CD4-positive, alpha-beta T cell treated with Interleukin-17A for 1 hour (primary cell): Measurements from ENCODE around the gene YIPF7.

Source experiments
- DNase-seq: peaks from one replicate; pipeline ENCODE4 v3.0.0-alpha.2; 2020

The YIPF7 gene

DNA sequence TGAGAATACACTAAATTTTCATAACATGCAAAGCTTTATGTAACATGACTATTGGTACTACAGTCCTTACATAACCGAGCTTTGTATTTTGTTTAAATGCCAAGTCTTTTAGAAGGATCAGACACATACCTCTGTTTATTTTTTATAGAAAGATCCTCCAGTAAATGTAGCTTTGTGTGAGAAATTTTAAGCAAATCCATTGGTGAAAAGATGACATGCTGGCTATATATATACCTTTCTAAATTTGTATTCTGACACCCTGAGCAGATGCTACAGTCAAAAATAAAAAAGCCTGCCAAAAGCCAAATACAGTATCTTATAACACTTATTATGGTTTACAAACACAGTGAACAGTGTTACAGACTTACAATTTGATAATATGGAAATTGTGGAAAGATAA, at the start of gene YIPF7:
Gene YIPF7 (minus strand): TSS at position 201 of the 400 bp plus-strand sequence. CDS start 1,525 bp downstream, outside the sequence.
- DNase-seq: no peak

DNA sequence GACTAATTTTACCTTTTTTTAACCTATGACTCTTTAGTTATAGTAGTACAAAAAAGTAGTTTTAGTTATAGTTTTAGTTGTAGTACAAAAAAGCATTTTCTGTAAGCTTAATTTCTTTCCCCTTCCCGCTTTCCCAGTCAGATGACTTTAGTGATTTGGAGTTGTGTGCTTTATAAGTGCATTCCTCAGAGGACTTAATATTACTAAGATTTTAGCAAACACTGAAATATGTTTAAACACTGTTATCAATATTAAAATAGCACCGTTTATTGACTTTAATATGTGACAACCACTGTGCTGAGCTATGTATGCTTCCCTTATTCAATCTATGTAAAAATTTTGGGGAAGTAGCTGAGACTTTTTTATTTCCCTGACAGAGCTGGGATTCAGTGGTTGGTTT, 49.6 kb upstream of the YIPF7 start:
- no peak for DNase-seq

DNA sequence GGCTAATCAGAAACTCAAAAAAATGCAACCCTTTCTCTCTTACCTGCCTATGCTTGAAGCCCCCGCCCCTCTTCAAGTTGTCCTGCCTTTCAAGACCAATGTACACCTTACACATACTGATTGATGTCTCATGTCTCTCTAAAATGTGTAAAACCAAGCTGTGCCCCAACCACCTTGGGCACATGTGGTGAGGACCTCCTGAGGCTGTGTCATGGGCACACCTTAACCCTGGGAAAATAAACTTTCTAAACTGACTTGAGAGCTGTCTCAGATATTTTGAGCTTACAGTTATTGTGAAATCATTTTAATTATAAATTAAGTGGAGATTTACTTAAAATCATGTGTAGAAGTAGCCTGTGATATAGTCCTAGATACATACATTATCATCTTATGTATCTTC, 49.0 kb upstream of the YIPF7 start:
- DNase-seq: no peak

DNA sequence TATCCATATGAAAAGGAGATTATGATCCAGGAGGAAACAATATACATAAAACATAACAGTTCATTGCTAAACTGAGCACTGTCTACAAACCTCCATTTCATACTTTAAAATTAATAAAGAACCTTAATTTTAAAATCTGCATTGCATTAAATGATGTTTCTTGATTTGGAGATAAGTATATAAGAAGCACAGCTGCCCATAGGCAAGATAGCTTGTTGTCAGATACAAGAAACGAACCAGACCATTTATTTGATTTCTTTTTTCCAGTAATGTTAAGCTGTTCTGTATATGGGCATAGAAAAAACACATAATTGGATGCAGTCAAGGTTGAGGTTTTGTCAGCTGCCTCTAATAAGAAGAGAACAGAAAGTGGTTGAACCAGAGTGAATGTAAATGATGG, 33.2 kb upstream of the YIPF7 start:
- DNase-seq: no peak

DNA sequence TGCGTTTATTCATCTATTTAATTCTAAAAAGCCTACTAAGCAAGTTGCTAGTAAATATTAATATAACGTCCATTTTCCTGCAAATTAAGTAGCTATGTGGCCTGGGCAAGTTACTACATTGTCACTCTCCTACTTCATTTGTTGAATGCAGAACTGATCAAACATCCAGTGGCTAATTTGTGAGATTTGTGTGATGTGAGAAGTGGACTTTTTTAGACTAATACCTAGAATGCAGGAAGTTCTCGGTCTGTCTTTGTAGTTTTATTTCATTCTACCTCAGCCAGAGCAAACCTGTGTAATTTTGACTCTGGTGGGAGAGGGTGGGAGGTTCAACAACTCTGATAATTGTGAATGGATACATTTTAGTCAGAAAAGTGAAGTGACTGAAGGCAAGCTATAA, 27.6 kb upstream of the YIPF7 start:
- DNase-seq: peak; percentile 31

DNA sequence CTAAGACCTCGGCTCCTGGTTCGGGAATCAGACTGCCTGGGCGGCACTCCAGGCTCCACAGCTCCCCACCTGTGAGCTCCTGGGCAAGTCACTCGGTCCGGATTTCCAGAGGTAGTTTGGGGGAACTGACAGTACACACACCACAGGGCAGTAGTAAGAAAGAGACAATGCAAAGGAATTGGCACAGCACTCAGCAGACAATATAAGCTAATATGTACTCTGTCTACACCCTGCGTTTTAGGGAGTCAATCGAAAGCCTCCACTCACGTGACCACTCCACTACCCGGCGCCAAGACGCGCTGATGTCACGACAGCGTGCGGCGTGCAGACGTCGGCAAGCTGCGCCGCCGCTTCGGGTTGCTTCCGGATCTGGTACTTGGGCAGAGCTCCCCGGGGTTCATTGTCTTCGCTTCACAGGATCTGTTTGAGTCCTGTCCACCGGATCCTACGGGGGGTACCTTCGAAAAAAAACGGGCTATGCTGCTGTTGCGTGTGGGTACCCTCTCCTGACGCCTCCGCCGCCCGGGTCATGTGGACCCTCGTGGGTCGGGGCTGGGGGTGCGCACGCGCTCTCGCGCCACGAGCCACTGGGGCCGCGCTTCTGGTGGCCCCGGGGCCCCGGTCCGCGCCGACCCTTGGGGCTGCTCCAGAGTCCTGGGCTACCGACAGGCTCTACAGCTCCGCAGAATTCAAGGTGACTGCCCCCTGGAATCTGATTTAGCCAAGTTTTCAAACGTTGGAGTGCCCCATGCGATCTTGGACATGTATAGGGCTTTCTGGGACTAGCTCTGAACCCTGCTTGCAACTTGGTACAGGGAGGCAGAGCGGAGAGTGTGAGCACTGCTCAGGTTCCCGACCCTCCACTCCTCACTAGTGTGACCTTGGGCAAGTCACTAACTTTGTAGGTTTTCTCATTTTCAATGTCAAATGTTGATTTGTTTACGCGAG, 26.9 kb upstream of the YIPF7 start, which contains the start of gene GUF1:
Gene GUF1 (plus strand): TSS at position 327 of the 948 bp plus-strand sequence. CDS start 203 bp downstream, at position 530.
- peak; percentile 90 for DNase-seq

DNA sequence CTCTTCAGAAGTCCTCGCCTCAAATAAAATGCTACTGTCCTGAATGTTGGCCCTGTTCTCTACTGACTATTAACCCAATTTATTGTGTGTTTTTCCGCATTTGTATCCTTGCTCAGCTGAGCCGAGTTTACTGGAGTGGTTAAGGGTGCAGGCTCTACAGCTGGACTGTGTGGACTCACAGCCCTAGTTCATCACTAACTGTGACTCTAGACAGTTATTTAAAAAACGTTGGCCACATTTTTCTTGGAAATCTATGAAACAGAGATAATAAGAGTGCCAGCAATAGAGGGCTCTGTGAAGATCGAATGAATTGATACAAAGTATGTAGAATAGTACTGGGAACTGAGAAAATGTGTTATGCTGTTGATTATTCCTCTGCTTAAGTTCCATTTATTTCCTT, 23.9 kb upstream of the YIPF7 start:
- no peak for DNase-seq

DNA sequence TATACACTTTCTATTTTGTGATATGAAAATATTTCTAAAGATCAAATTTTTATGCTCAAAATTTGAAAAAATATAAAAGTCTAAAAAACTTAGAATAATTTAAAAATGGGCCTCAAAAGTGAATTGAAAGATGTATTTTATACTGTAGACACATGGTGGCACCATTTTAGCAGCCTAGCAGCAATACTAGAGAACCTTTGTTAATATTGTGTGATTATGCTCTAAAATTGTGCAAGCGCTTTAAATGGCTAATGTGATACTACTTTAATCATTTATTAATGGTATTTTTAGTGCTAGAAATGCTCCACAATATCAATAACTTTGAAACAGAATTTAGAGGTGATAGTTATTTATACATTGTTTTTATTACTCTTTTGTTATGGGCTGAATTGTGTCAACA, 23.0 kb upstream of the YIPF7 start:
- no peak for DNase-seq

DNA sequence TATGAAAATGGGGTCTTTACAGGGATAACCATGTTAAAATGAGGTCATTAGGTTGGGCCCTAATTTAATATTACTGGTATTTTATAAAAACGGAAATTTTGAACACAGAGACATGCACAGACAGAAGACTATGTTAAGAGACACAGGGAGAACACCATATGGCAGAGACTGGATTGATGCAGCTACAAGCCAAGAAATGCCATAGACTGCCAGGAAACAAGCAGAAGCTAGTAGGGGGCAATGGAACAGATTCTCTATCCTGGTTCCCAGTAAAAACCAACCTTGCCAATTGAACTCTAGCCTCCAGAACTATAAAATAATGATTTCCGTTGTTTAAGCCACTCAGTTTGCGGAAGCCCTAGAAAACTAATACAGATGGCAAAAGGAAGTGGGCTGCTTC, 20.2 kb upstream of the YIPF7 start:
- no peak for DNase-seq

DNA sequence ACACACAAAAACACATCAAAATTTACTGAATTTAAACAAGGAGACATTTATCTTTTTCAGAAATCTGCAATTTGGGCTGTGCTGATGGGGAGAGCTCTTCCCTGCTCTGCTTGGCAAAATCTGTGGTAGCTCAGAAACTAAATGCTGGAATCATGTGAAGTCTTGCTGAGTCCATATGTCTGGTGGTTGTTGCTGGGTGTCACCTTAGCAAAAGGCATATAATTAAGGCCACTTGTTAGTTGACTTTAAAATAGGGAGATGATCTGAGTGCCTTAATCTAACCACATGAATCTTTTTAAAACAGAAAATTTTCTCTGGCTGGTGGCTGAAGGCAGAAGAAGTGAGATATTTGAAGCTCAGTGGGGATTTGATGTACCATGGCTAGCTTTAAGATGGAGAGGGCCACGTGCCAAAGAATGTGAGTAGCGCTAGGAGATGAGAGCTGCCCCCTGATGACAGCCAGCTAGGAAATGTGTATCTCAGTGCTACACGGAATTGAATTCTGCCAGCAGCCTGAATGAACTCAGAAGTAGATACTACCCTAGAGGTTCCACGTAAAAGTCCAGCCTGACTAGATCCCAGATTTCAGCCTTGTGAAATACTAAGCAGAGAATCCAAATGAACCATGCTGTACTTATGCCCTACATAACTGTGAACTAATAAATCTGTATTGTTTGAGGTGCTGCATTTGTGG, 19.2 kb upstream of the YIPF7 start:
- no peak for DNase-seq

DNA sequence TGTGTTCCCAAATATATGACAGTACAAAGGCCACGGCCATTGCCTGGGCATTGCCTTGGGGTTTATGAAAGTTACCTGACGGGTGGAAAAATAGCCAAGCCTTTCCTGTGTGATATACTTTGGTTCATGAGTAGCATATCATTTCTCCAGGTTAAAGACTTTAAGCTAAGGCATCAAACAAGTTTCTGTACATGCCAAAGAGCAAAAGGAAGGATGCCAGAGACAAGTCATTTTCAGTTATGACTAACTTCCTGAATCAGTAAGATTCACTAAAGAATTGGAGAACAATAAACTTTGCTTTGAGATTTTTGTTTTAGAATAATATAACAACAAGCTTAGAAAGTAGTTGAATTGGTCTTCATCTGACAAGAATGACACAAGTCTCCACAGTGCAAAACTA, 17.1 kb upstream of the YIPF7 start:
- DNase-seq: no peak

DNA sequence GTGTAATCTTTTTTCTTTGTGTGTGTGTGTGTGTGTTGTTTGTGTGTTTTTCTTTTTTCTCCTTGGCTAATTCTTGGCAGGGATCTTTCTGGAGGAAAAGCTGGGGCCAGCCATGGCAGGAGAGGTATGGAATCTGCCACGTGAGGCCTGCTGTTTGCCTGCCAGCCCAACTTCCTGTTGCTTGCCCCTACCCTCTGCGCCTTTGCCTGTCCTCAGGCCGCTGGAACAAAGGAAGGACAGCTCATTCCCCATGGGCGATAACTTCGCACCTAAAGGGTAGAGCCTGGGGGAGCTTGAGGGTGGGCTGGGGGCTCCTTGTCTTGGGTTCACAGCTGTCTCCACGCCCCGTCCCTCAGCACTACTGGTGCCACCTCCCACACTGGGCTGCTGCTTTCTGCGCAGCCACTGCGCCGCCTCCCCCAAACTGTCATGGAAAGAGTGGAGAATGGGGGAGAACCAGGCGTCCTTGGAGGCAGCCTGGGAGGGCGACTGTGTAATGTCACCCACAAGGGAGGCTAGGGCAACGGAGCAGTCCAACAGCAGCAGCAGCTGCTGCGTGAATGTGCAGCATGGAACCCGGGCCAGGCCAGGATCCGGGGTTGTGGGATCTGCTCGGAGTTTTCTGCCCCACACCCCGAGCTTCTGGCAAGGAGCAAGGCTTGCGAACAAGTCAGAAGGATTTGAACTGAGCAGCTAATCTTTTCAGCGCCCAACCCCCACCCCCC, 12.3 kb upstream of the YIPF7 start:
- no peak for DNase-seq

DNA sequence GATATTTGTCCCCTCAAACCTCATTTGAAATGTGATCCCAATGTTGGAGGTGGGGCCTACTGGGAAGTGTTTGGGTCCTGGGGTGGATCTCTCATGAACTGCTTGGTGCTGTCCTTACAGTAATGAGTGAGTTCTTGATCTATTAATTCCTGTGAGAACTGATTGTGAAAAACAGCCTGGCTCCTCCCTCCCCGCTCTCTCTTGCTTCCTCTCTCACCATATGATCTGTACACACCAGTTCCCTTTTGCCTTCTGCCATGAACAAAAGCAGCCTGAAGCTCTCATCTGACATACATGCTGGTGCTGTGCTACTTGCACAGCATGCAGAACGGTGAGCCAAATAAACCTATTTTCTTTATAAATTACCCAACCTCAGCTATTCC, 11.2 kb upstream of the YIPF7 start:
- DNase-seq: no peak

DNA sequence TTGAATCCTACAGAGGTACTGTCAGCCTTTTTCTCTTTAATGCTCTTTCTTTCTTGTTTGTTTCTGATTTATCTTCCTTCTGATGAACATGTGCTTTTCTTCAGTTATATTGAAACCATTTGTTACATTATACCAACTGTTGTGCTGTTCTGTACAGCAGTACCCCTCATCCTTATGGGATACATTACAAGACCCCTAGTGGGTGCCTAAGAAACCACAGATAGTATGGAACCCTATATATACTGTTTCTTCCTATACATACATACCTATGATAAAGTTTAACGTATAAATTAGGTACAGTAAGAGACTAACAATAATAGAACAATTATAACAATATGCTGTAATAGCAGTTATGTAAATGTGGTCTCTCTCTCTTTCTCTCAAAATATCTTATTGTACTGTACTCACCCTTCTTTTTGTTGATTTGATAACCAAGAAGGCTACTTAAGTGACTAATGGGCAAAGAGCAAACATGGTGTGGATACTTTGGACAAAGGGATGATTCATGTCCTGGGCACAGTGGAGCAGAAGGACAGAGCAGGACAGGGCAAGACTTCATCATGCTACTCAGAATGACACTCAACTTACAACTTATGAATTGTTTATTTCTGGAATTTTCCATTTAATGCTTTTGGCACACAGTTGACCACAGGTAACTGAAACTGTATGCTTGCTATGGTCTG, 10.7 kb upstream of the YIPF7 start:
- no peak for DNase-seq

DNA sequence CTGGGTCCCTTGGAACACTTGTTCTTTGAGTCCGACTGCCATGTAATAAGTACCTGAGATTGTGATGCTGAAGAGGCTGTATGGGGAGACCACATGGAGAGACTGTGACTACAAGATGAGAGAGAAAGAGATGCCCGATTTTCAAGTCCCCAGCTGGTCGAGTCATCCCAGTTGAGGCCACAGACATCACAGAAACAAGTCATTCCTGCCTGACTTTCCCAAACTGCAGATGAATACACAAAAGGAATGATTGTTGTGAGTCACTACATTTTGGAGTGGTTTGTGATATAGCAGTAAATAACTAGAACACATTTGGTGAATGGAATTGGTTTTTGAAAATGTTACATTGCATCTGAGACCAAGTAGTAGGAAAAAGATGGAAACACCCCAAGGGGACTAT, 9.0 kb upstream of the YIPF7 start:
- DNase-seq: no peak

DNA sequence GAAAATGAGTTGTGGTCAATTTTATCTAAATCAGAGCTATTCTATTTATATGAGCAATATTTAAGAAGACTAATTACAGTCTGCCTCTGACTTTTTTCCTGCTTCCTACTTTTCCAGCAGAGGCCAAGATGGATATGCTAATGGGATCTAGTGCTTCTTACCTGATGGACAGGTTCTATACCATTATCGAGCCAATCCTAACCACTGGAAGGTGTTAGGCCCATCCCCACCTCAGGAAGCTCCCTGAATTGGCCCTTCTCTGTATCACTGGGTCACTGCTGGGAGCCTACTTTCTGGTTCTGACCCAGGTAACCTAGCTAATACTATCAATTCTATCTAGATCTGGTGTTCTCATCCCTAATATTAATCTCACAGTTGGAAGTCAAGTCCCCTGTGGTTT, 577 bp upstream of the YIPF7 start:
- no peak for DNase-seq

DNA sequence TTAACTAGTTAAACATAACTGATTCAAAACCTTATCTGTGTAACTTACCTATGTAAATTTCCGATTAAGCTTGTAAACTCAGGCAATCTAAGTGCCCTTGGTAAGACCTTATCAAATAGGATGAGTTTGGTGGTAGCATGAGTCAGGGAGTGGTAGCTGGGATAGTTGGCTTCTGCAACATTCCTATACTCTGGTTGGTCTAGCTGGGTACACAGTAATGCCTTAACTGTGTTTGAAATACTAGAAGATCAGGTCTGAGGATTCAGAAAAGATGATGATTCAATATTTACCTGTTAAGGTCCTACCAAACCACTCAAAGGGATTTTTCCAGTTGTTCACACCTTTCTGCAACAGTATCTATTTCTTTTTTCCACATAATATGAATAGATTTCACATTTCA, 5.3 kb downstream of the YIPF7 start:
- DNase-seq: no peak

DNA sequence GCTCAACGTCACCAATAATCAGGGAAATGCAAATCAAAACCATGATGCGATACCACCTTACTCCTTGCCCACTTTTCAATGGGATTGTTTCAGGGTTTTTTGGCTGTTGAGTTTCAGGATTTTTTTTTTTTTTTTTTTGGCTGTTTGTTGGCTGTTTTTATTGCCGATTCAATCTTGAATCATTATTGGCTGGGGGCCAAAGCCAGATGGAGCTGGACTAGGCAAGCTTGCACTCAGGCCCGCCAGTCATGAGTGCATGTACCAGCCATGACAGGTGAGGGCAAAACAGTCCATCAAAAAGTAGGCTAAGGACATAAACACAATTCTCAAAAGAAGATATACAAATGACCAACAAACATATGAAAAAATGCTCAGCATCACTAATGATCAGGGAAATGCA, 13.3 kb downstream of the YIPF7 start:
- no peak for DNase-seq

DNA sequence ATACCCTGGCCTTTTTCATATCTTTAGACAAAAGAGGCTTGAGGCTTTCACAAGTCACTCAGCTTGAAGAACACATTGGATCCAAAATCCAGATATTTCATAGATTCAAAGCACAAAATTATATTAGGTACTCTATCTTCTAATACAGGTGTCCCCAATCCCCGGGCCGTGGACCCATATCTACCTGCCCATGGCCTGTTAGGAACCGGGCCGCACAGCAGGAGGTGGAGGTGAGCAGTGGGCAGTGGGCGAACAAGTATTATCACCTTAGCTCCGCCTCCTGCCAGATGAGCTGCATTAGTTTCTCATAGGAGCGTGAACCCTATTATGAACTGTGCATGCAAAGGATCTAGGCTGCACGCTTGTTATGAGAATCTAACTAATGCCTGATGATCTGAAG, 18.7 kb downstream of the YIPF7 start:
- DNase-seq: no peak

DNA sequence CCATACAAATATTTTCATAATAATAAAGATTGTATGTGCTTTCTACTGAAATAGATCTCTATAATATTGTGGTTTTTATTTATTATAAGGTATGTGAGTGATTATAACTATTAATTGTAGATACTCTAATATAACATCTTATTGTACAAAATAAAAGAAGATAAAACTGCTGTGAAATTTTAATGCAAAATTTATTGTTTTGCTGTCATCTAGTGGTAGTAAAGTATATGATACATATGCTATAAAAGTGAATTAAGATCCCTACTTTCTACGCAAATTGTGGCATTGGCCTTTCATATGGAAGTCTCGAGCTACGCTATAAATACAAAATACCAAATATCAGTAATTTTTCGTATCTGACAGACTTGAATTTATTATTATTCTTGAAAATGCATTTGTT, 19.3 kb downstream of the YIPF7 start:
- no peak for DNase-seq

DNA sequence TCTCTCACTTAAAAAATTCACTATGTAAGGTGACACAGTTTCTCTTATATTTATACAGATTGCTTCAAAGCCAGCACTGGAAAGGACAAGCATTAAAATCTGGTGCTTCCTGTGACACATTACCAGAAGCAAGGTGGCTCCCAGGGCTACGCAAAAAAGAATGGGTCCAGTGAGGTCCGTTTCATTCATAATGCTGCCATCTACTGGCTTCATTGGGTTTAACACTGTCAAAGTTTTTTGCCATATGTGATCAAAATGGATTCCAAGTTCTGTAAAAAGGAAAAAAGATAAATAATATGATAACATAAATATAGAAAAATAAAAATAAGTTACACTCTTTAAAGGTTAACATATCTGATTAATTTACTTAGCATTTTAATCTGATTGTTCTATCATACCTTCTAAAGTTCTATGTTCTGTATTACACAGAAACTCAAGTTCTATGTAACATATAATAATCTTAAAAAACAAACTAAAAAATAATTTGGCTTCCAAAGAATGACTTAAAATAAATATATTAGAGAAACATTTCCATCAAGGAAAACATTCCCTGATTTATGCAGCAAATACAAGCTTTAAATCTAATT, 22.1 kb downstream of the YIPF7 start:
- peak; percentile 63 for DNase-seq

DNA sequence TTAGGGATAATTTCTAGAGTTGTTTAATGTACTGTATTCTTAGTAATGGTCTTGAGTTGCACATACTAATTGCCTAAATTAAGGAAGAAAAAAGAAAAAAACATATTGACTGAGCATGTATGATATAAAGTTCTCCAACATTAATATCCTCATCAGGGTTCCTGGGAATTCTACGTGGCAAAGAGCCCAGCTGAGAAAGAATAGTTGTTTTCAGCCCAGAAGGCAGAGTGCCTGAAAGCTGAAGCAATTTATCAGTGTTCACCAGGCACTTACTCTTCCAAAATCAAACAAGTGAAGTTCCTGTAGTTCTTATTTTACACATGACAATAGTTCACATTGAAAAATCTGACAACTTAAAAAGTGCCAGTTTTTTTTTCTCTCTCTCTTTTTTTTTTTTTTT, 27.7 kb downstream of the YIPF7 start:
- no peak for DNase-seq

DNA sequence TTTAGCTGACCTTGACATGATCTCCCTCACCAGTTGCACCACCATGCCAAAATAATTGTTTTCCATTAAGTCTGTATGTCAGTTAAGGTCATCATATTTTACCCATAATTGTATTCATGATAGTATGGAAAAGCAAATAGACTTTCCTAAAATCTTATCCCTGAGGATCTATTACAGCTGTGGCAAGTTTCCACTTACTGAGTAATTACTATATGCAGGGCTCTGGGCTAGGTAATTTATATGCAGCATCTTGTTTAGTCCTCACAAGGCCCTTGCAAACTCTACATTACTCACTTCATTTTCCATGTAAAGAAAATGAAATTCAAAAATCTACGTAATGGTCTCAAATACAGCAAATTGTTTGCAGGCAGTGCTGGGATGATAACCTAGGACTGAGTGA, 34.8 kb downstream of the YIPF7 start:
- DNase-seq: no peak
